ENCODE measurements around the gene DLG2. TPM values are rescaled to one million over a fixed set of nuclear protein-coding genes. Genes with fewer than 3 reads are reported as not detected.

The DLG2 gene
- total RNA-seq, 1 donor from 2014 or later: 2.8 TPM

GRCh38 chr11:84522331-84522730 is 1104.8 kb downstream of the DLG2 start:
- no peak for DNase-seq (ENCODE audit: low spot score)

DNA sequence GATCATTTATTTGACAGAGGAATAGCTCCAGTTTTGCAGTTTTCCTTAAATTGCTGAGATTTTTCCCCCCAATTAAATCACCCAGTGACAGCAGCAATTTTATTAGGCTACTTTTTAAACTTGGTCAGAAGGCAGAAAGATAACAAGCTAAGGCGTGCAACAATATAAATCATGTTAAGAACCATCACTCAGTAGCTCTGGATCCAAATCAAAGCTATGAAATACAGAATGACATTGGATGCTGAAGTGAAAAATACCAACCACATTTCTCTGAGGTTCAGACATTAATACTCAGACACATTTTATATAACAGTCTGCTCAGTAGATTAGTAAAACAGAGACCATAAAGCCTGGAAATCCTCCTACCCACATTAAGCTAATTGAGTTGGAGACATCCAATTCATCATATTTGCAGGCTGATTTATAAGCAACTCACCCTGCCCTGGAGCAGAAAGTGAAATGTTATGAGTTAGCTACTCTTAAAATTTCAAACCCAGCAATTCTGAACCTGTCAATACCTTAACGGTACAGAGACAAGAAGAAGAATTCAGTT is 1108.4 kb downstream of the DLG2 start:
- no peak for DNase-seq (ENCODE audit: low spot score)

DNA sequence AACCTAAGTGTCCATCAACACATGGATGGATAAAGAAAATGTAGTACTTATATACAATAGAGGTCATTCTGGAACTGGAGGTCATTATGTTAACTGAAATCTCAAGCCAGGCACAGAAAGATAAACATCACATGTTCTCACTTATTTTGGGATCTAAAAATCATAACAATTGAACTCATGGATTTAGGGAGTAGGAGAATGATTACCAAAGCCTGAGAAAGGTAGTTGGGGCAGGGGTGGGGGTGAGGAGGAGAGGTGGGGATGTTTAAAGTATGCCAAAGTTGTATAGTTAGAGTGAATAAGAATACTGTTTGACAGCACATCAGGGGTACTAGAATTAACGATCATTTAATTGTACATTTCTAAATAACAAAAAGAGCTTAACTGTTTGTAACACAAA is 1112.7 kb downstream of the DLG2 start:
- DNase-seq (ENCODE audit: low spot score): no peak

- no peak for DNase-seq (ENCODE audit: low spot score)
Measured at GRCh38 chr11:84503503-84503902, 1123.6 kb downstream of the DLG2 start.

GRCh38 chr11:84501750-84502149 is 1125.4 kb downstream of the DLG2 start:
- DNase-seq (ENCODE audit: low spot score): no peak

DNA sequence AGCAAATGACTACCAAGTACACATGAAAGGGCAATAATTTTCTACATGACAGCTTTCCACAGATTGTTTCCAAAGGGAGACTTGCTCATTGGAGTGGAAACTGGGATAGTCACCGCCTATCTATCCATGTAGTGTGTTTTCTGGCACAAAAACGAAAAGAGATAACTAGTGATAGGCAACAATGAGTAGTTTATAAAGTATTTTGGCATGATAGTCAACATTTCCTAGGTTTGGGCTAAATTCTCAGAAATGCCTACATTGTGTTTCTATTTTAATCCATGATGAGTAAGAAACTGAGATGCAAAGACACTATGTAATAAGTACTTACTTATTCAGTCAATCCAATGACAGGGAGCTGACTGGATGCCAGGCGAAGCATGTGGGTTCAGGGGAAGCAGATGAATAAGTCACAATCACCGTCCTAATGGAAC is 1129.1 kb downstream of the DLG2 start:
- no peak for DNase-seq (ENCODE audit: low spot score)

GRCh38 chr11:84497181-84497580 is 1130.0 kb downstream of the DLG2 start:
- no peak for DNase-seq (ENCODE audit: low spot score)

GRCh38 chr11:84496122-84496521 is 1131.0 kb downstream of the DLG2 start:
- no peak for DNase-seq (ENCODE audit: low spot score)

DNA sequence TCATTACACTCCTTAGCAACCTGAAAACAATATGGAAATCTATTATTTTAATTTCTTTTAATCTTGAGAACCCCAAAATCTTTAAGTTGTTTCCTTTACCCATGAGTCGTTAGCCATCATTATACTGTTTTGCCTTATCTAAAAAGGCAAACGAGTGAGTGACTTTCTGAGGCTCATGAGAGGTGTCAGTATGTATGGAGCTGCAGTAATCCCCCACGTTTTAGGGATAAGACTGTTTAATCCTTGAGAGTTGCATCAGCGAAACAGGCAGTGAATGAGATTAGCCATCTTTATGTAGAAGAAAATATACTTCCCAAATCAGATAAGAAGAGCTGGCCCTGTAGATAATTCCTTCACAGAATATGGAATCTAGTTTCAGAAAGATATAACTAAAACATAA is 1147.0 kb downstream of the DLG2 start:
- no peak for DNase-seq (ENCODE audit: low spot score)

- no peak for DNase-seq (ENCODE audit: low spot score)
Measured at GRCh38 chr11:84476581-84476980, 1150.6 kb downstream of the DLG2 start.

- no peak for DNase-seq (ENCODE audit: low spot score)
Measured at GRCh38 chr11:84471501-84471900, 1155.6 kb downstream of the DLG2 start.

DNA sequence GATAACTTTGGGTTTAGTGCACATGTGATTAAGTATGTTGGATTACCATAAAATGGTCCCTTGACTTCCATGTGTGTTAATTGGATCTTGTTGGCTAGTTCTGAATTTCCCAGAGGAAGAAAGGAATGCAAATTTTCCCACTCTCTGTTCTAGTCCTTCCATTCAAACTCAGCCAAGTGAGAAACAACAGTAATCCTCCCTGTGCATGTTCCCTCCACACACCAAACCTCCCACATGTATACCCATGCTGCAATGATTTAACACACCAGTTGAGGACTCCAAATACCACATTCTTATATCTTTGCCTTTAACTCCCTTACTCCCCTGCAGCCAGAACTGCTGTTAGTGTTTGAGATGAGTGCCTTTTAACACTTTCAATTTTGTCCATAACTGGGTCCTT is 1158.9 kb downstream of the DLG2 start:
- no peak for DNase-seq (ENCODE audit: low spot score)

- DNase-seq (ENCODE audit: low spot score): no peak
Measured at GRCh38 chr11:84465040-84465439, 1162.1 kb downstream of the DLG2 start.

DNA sequence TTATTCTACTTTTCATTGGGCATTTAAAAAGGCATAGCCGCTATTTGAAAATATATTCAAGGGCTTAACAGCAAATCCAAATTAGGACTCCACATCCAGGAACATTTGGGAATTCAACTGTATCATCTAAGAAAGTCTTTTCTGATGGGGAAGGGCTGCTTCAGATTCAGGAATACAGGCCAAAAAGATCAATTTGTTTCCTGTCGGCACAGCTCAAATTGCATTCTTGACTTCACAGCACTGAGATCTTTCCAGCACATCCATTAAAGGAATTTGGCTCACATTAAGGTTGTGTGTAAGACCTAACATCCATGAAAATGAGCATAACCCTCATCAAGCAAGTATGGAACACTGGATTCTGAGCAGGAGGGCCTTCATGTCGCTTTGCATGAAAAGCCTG is 1171.5 kb downstream of the DLG2 start:
- no peak for DNase-seq (ENCODE audit: low spot score)

GRCh38 chr11:84452211-84452610 is 1174.9 kb downstream of the DLG2 start:
- no peak for DNase-seq (ENCODE audit: low spot score)

DNA sequence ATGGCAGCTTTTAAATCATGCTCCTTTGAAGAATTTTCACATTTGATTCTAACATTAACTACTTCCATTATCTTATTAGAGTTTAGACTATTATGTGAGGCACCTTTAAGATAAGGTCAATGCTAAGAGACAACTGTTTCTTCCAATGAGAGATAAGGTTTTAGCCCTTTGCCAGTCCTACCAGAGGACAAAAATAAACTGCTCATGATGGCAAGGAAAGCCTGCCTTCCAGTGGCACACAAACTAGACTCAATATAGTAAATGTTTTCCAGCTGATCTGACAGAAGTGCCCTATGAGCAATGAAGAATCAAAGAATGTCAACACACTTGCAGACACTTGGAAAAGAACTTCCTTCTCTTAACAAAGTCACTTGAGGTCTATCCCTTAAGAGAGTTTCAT is 1188.6 kb downstream of the DLG2 start:
- no peak for DNase-seq (ENCODE audit: low spot score)

GRCh38 chr11:84437071-84437980 is 1189.8 kb downstream of the DLG2 start:
- DNase-seq (ENCODE audit: low spot score): no peak

DNA sequence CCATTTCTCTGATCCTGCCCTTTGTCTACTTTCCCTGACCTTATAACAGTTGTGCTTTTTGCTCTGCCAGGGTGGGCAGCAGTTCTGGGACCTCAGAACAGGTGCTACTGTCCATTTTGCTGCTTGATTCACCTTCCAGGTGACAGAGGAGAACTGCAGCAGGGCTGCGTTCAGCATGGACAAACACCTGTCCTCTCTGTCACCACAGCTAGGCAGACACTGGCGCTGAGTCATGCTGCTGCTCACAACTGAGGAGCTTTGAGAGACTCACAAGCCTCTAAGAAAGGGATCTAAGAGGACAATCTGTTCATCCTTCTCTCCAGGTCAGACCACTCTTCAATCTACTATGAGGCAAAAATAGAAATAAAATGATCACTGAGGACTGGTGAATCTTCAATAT is 1196.5 kb downstream of the DLG2 start:
- DNase-seq (ENCODE audit: low spot score): no peak

DNA sequence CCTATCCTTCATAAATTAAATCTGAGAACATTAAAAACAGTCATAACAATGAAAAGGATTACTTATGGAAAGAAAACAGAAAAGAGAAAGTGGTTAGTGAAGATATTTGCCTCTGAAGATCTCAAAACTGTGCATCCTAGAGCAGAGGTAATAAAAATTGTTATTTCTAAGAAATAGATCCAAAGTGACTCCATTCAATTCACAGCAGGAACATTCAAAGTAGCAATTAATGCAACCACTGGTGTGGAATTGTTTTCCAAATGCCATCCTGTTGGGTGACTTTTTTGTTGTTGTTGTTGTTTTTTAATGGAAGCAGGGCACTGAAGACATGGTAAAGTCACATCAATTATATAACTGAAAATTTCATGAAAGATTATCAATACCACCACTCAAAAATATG is 1201.5 kb downstream of the DLG2 start:
- DNase-seq (ENCODE audit: low spot score): no peak

GRCh38 chr11:84420271-84420670 is 1206.9 kb downstream of the DLG2 start:
- DNase-seq (ENCODE audit: low spot score): no peak

GRCh38 chr11:84419616-84420015 is 1207.5 kb downstream of the DLG2 start:
- DNase-seq (ENCODE audit: low spot score): no peak

DNA sequence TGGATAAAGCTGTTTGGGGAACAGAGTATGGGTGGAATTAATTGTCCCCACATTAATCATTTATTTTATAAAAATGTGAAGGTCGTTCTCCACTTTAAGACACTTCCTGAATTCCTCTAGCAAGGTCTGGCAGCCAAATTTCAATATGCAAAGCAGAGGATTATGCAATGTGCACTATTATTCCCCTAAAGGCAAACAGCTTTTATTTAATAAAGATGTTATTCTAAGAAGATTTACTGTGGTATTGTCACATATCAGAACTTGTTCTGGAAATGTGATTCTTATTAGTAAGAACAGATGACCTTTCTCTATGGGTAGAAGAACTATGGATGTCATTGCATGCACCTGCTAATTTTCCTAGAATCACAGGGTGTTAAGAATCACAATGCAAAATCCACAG is 1212.2 kb downstream of the DLG2 start:
- no peak for DNase-seq (ENCODE audit: low spot score)

DNA sequence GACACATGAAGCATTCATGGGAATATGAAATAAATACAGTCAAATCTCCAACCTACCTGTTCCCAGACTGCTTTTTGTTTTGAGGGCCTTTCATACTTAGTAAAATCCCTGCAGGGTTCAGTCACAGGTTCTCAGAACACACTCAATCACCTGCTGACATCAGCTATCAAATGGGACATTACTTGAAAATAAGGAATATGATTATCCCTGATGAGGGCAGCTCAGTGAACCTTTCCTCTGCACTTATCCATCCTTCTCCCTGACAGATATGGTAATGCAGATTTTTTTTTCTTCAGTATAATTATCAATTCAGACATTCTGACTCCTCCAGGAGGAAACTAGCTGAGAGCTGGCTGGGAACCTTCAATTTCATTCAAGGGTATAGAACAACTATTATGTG is 1213.6 kb downstream of the DLG2 start:
- DNase-seq (ENCODE audit: low spot score): no peak

Measured in mesenteric fat pad (tissue), 1 donor.